NCI-H1694 (cell line): ENCODE data around the gene CHPF2.

Source experiments
- DNase-seq: peaks from one replicate; lab custom pipeline; 2025; lab: John Stamatoyannopoulos, UW

The CHPF2 gene

DNA sequence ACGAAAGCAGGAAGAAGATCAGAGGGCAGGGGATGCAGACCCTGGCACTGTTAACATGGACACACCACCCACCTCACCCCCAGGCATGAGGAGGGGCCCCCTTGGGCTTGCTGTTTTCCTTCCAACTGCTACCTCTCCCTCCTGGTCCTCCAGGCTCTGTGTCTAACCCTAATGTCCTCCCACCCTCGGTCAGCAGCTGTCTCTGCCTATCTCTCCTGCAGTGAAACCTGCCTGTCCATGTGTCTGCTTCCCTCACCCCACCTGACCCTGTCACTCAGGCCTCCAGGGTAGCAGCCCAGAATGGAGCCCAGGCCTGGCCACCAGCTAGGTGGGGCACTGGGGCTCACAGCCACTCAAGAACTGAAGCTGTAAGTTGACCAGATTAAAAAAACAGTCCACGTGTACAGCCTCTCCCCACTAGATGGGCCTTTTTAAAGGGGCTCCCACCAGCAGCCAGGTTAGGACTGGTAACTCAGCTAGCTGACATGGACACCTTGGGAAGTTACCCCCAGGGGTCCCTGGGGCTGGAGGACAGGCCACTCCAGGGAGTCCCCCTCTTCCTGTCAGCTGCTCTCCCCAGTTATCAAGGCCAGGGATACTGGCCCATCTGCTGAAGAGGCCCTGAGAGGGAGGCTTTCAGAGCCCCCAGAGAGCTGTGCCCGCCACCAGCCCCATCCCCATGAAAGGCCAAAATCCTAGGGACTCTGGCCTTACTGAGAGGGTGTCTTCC lies 14.7 kb downstream of the CHPF2 start:
- no peak for DNase-seq

DNA sequence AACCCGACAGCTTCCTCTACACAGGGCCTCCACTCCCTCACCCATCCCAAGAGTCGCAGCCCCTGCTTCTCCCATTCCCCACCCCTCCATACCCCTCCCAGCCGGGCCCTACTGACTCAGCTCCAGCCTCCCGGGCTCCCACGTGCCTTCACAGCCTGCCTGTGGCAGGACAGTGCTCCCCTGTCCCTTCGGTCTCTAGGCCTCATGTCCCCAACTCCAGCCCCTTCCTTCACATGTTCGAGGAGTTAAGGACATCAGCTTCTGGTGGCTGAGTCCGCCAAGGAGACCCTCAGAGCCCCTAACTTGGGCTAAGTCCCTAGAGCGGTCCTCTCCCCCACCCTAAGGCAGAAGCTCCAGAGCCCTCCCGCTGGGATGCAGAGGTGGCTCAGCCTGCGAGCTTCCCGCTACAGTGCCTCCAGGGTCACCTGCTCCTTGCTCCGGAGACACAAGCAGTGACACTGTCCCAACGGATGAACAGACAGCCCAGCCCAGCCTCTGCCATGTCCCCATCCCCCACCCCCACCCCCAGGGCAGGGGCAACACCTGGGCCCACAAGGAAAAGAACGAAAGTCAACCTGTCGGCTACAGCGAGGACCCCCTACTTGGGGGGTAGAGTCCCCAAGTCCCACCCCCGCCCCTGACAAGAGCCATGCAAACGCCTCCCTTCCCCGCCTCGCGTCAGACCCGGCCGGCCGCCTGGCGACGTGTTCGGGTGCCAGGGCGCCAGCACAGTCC lies 15.5 kb downstream of the CHPF2 start:
- DNase-seq = no peak

DNA sequence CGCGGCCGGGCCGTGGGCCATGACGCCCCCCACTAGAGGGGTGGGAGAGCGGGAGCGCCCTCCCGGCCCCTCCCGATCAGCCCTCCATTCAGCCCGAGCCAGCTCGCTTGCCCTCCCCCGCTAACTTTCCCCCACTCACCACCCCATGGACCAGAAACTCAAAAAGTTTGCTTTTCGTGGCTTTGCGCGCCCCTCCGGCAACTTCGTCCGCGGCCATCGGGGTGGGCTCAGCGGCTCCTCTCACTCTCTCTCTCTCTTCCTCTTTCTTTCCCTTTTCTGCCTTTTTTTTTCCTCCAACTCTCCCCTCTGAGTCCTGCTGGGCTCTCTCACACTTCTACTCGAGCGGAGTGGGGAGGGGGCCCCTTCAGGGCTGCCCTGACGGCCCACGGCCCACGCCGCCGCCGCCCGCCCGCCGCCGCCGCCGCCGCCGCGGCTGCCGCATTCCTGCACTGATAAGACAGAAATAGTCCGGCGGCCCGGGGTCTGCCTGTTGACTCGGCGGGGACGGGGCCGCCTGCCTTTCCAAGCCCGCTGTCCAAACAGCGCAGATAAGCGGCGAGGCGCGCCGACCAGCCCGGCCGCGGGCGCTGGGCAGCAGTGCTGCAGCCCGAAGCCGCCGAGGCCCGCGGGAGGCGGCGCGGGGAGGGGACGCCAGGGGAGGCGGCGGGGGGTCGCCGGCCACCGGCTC lies 16.2 kb downstream of the CHPF2 start, which contains the start of gene SMARCD3:
Gene SMARCD3 (minus strand): TSS at position 349 of the 688 bp plus-strand sequence. CDS start 132 bp downstream, at position 217.
- peak; percentile 26 for DNase-seq

DNA sequence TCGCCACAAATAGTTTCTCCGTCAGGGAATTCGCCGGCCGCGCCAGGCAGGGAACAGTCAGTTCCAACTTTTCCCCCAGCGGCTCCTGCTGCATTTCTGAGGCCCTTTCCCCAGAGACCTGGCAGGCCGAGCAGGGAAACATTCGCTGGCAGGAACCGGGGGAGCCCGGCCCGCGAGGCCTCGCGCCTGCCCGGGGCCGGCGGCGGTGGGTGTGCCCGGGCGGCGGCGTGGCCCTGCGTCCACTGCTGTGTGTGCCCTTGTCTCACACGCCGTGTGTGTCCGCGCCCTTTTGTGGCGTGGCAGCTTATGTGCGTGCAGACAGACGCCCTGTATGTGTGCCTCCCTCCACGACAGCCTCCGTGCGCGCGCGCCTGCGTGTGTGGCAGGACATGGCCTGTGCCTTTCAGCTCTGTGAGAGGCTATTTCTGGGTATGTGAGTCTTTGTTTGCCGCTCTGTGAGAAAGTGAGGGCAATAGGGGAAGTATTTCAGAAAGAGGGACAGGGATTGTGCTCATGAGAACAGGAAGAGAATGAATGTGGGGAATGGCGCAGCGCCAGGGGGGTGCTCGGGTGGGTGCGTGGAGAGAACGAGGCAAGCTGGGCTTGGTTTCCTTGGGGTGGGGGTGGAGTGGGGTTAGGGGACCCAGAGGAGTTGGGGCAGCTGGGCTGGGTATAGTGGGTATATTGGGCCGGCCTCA lies 16.9 kb downstream of the CHPF2 start:
- DNase-seq = no peak

DNA sequence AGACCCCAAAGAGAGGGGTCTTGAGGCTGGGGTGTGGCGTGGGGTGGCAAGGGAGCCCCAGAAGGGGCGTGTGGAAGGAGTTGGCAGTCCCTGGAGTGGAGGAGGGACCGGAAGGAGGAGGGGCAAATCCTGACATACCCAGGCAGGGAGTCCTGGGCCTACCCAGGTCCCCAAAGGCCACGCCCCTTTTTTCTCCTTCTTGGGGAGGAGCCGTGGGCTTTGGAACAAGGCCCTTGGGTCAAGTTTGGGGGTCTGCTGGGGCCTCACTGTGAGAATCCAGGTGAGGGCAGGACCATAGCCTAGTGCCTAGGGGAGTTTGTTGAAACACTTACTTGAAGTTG lies 17.4 kb downstream of the CHPF2 start:
- no peak for DNase-seq

DNA sequence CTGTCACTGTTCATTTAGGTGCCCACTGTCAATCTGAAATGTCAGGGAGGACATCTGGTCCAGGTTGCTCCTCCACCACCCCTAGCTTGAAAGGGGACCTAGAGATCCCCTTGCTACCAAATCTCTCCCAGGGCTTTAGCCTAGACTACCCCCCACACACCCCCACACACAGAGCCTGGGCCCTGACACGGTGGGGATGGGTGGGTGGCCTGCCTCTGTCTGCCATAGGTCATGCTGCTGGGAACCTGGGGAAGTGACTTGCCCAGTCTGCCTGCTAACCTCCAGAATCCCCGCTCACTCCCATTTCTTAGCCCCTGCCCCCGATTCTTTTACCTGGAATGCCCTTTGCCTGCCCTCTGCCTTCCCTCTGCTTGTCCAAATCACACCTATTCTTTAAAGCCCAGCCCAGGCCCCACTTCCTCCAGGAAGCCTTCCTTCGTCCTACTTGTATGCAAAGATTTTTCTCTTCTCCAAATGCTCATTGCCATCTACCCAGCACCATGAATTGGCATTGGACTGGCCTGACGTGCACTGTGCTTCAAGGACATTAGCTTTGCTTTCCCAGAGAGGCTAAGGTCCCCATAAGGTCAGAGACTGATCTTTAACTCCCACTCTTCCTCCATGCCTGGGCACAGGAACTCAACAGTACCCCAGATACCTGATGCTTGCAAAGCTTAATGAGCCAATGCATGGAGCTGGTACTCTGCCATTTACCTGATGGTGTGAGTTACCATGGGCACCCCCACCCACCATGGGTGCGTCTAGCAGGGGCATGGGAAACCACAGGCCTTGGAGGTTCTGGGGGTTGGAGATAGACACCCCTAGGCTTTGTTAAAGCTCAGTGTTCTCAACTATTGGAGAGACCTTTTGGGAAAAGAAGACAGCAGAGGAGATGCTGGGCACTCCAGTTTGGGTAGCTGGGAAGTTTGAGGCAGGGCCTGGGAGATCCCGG lies 18.2 kb downstream of the CHPF2 start:
- no peak for DNase-seq

DNA sequence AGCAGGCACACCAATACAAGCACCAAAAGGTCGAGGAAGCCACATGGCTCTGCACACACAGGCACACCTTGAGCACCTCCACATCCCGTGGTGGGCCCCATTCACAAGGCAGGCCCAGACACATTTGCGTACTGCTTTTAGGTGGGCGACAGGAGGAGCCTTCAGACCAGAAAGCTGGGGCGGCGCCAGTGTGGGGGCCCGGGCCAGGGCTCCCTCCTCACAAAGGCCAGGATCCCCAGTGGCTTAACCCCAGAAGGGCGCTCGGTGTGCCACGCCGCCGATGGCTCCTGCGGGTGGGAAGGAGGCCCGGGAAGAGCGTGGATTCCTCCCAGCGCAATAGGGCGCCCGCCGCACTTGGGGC lies 19.0 kb downstream of the CHPF2 start:
- no peak for DNase-seq

DNA sequence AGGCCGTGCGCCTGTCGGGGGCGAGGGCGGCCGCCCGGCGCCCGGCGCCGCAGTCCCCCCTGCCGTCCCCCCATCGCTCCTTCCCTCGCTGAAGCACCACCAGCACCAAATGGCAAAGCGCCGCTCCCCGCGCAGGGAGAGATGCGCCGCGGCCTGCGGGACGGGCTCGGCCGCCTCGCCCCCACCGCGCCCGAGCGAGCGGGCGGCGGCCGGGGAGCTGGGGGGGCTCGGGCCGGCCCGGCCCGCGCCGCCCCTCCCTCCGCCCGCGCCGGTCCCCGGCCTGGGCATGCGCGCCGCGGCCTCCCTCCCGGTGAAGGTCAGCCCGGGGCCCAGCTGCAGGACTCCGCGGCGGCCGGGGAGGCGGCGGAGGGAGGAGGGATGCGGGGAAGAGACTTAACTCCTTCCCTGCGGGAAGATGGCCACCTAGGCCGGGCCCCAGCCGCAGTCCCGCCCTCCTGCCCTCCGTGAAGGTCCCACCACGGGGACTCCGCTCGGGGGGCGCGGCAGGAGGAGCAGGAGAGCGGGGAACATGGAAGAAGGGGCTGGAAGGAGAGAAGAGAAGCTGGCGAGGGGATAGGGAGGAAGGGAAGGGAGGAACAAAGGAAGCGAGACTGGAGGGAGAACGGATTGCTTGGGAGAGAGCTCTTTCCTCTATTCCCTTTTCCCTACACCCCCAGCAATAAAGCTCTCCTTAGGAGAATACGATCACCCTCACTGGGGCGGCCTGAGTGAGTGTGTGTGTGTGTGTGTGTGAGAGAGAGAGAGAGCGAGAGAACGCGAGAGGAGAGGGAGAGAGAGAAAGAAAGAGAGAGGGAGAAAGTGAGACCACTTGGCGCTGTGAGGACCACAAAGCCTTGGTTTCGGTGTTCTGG lies 19.6 kb downstream of the CHPF2 start:
- no peak for DNase-seq

DNA sequence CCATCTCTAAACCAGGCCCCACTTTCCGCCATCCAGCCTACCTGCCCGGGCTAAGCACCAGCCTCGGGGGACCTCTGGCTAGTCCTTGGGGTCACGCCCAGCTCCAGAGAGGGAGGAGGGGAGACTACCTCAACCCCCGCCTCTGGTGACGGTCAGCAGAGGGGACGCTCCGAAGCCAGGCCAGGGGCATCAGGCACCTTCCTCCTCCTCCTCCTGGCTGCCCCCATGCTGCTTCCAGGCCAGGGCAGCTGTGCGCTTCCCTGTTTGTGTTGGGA lies 20.2 kb downstream of the CHPF2 start:
- no peak for DNase-seq

DNA sequence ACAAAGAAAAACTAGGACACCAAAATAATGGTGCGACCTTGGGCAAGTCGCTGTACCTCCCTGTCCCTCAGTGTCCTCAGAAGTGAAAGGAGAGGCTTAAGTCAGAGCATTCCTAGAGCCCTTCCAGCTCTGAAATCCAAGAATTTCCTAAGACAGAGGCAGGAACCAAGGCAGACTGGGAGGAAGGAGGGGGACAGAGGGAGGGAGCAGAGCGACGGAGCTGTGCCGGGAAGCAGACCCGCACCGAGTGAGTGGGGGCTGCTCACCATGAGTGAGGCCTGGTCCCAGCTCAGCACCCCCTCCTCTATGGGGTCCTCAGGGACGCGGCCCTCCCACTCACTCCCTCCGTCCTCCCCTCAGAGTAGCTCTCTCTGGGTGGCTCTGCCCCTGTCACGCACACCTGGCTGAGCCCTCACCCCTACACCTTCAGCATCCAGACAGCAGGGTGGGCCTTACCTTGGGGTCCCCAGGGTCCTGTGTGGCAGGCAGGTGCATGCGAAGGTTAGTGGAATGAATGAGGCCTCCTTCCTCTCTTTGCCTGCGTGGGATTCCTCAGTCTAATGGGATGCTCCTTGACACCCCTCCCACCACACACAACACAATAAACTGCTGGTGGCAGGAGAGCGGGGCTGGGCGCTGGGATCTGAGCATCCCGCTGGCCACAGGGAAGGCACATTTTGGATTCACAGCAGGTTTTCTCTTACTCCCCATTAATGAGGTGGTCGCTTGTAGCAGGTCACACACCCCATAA lies 20.9 kb downstream of the CHPF2 start:
- no peak for DNase-seq

DNA sequence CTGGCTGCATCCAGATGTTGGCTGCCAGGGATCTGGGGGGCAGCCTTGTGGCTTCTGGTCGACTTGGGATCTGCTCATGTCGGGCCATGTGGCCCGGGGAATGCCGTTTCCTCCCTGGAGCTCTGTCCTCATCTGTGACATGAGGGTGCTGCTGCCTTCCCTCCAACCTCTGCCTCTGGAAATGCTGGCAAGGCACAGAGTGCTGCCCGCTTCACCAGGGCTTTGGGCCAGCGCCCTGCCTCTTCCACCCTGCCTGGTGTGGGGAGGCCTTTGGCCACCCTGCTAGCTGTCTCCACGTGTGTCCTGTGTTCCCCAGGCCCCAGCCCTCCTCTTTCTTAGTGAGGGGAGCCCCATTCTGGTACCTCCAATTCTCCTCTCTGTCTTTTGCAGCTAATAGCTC lies 22.0 kb downstream of the CHPF2 start:
- DNase-seq = no peak

DNA sequence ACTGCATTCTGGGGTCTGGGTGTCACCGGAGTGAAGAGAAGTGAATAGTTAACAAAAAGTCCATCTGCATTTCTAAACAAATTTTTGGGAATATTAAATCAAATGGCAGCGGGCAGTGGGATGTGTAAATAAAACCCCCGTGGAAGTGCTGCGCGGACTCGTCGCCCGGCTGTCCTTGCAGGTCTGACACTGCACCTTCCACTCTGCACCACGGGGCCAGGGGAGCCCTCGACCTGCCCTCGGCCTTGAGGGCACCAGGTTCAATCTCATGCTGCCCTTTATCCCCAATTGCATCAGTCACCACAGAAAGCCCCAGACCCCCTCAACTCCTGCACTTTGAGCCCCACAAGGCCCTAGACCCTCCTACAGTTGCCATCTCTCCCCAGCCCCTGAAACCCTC lies 22.6 kb downstream of the CHPF2 start:
- DNase-seq = no peak

DNA sequence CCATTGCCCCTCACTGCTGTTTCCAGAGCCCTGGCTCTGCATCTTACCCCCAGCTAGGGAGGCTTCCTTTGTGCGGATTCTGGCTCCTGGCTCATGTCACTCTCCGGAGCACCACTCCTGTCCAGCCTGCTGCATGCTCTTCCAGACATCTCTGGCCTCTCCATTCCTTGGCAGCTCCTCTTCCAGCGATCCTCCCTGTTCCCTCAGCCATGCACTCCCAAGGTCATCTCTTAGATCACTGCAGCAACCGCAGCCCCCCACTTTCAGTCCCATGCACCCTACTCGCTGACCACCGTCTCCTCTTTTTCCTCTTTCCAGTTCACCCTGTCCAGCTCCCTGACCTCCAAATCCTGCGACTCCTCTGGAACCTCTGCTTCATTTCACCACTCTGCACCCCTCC lies 23.1 kb downstream of the CHPF2 start:
- no peak for DNase-seq

DNA sequence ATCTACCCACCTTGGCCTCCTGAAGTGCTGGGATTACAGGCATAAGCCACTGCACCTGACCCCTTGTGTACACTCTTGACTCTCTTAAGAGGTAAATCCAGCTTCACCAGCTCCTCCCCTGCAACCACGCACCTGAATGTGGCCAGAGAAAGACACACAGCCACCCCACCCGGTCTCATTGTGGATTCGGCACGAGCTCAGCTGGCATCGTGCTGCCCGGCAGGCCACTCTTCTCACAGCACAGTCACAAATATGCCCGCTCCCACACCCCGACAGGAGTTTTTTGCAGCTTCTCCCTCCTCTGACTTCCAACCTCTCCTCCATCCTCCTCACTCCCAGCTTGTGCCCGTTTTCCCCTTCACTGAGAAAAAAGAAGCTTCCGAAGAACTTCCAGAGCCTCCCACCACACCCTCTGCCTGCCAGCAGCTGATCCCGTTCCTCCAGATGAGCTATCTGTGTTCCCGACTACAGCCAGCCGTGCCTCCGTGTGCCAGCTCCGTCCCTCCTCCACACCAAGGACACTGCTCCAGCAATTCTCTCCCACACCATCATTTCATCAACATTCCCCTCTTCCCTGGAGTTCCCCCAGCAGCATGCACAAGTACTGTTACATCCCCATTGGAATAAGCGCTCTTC lies 24.2 kb downstream of the CHPF2 start:
- no peak for DNase-seq

DNA sequence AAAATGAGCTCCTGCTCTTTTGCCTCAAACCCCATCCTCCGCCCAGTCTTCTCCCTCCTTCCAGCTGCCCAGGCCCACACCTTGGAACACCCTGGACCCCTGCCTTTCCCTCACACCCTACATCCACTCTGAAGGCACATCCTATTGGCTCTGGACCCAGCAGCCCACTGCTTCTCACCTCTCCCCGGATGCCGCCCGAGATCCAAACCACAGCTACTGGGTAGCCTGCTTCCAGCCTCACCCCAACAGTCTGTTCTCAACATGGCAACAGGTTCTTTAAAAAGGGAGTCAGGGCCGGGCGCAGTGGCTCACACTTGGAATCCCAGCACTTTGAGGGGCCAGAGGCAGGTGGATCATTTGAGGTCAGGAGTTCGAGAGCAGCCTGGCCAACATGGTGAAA lies 25.7 kb downstream of the CHPF2 start:
- DNase-seq = no peak

DNA sequence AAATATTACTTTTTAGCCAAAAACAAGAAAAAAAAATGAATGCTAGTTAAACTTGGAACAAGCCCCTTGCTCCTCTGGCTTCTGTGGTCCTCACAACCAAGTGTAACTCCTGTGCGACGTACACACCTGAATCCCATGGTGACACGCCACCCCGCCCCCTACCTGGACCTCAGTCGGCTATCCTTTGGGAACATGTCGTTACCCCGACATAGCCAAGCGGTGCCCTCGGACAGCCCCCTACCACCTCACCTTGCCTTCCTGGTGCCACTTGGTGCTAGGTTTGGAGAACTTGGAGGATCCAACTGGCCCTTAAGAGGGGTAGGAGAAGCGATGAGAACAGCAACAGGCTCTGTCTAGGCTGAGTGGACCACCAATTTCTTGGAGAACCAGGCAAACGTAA lies 28.2 kb downstream of the CHPF2 start:
- no peak for DNase-seq

DNA sequence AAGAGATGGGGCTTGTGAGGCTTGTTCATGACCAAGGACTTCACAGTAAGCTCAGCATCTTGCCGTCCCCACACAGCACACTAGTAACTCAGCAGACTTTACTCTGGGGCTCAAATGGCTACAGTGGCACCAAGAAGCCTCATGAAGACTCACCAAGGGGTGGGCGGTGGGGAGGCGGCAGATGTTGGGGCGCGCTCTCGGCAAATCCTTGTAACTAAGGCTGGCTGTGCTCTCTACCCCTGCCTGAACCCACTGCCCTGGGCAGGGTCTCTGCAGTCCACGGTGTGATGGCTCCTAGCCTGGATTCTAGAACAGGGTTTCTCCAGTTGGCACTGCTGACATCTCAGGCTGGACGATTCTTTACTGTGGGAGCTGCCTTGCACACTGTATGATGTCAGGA lies 28.6 kb downstream of the CHPF2 start:
- no peak for DNase-seq

DNA sequence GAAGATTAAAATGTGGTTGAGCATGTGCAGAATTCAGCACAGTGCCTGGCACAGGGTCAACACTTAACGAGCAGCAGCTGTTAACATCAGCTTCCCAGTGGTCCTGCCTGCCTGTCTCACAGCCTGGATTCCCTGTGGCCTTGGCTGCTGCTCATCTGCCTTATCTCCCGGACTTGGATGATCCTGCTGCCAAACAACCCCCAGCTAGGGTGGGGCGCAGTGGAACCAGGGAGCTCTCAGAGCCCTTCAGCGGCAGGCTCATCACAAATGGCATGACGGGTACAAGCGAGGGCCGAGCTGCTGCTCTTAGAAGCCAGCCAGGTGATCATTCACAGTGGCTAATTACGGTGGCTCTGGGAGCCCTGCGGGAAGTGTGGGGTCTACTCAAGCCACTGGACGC lies 29.2 kb downstream of the CHPF2 start:
- DNase-seq = no peak

DNA sequence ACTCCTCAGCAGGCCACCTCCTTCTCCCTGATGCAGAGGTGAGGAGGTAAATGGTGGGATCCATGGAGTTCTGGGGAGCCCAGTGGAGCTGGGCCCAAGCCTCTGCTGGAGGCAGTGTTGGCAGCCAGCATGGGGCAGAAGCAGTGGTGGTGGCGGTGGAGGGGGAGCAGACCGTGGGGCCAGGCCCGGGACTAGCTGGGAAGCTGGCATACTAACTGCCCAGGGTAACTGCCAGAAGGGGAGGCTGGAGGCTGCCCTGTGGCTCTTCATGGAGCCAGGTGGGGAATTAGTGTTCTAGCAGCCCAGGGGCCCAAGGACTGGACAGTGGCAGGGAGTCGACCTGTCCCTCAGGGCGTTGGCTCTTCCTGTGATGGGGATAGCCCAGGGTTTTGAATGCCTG lies 32.3 kb downstream of the CHPF2 start:
- DNase-seq = no peak
